Measurements from ENCODE around the gene SNX33.
A peak's percentile ranks its signal among the peaks of the same experiment; 100 is the strongest.

Gene SNX33

GRCh38 chr15:75639709-75640482 is 7.8 kb upstream of the SNX33 start, which contains the start of gene IMP3:
IMP3 (minus strand) TSS chr15:75640224; CDS start chr15:75640168, 56 bp downstream.
- DNase-seq (ENCODE audit: low read depth), result peak; percentile 88
- peak within 1 kb of the TSS; percentile 94 for H3K4me3 ChIP-seq (ENCODE audit: low read depth, low read length)

GRCh38 chr15:75640483-75641178 is 7.1 kb upstream of the SNX33 start:
- peak overlapping the region; percentile 94 for H3K4me3 ChIP-seq (ENCODE audit: low read depth, low read length)
- no peak for DNase-seq (ENCODE audit: low read depth)

DNA sequence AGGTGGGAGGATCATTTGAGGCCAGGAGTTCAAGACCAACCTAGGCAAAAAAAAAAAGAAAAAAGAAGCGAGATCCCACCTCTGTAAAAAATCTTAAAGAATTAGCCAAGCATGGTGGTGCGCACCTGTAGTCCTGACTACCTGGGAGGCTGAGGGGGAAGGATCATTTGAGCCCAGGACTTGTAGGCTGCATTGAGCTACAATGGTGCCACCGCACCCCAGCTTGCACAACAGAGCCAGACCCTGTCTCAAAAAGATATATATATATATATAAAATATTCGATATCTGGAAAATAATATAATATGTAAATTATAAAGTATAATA is 6.6 kb upstream of the SNX33 start:
- H3K4me3 ChIP-seq (ENCODE audit: low read depth, low read length), result no peak overlapping the region

DNA sequence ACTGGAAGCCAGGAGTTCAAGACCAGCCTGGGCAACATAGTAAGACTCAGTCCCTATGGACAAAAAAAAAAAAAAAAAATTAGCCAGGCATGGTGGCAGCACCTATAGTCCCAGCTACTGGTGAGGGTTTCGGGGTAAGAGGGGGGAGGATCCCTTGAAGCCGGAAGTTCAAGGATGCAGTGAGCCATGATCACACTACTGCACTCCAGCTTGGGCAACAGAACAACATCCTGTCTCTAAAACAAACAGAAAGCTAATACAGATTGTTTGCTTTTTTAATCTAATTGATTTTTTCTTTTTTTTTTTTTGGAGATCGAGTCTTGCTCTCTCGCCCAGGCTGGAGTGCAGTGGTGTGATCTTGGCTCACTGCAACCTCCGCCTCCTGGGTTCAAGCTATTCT is 6.1 kb upstream of the SNX33 start:
- H3K4me3 ChIP-seq (ENCODE audit: low read depth, low read length), result no peak overlapping the region
- no peak for DNase-seq (ENCODE audit: low read depth)

More for the DNA sequence above, 6.6 kb upstream of the SNX33 start:
- DNase-seq (ENCODE audit: low read depth), result no peak

DNA sequence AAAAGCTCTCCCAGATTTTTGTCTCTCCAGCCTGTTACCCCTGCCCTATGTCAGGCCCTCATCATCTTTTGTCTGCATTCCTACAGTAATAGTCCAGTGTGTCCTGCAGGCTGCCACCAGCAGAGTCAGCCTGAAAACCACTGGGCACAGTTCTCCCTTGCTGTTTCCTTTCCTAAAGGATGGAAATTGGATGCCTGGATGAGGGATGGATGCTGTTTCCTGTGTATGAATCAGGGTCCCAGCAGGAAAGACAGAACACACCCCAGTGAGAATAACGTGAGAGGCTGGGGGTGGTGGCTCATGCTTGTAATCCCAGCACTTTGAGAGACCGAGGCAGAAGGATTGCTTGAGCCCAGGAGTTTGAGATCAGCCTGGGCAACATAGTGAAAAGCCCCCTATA is 3.3 kb upstream of the SNX33 start:
- H3K4me3 ChIP-seq (ENCODE audit: low read depth, low read length), result no peak overlapping the region
- no peak for DNase-seq (ENCODE audit: low read depth)

DNA sequence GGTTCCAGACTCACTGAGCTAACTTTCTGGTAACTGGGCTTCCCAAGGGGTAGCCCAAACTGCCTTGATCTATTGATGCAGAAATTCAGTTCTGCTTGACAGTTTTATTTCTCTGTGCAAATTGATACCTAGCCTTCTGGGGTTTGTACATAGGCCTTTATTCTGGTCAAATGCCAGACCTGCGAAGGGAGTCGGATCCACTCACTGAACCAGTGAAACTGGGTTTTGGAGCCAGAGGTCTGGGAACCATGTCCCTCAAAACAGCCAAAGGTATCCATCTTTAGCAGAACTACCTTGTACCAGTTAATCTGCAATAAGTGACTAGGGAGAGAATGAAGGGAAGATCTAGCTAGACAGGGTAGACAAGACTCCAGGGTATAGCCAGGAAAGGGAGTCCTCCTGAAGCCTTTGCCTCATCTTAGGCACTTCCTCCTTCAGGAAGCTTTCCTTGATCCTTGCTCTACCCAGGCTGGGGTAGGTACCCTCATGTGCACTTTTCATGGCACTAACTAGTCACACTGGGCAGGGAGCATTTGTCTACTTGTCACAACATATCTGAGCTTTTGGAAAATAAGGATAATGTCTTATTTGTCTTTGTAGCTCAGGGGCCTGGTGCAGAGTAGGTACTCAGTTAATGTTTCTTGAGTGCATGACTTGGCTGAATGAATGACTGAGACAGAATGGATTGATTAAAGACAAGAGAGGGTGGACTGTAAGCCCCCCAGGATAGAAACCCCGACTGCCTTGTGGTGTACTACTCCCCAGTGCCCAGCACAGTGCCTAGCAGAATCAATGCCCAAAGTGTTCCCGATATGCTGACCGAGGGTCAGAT is 1.4 kb upstream of the SNX33 start:
- DNase-seq (ENCODE audit: low read depth), result no peak

GRCh38 chr15:75646944-75647364 is 758 bp upstream of the SNX33 start:
- no peak for DNase-seq (ENCODE audit: low read depth)
- peak overlapping the region; percentile 78 for H3K4me3 ChIP-seq (ENCODE audit: low read depth, low read length)

More for the DNA sequence above, 1.4 kb upstream of the SNX33 start:
- H3K4me3 ChIP-seq (ENCODE audit: low read depth, low read length), result peak overlapping the region; percentile 78

DNA sequence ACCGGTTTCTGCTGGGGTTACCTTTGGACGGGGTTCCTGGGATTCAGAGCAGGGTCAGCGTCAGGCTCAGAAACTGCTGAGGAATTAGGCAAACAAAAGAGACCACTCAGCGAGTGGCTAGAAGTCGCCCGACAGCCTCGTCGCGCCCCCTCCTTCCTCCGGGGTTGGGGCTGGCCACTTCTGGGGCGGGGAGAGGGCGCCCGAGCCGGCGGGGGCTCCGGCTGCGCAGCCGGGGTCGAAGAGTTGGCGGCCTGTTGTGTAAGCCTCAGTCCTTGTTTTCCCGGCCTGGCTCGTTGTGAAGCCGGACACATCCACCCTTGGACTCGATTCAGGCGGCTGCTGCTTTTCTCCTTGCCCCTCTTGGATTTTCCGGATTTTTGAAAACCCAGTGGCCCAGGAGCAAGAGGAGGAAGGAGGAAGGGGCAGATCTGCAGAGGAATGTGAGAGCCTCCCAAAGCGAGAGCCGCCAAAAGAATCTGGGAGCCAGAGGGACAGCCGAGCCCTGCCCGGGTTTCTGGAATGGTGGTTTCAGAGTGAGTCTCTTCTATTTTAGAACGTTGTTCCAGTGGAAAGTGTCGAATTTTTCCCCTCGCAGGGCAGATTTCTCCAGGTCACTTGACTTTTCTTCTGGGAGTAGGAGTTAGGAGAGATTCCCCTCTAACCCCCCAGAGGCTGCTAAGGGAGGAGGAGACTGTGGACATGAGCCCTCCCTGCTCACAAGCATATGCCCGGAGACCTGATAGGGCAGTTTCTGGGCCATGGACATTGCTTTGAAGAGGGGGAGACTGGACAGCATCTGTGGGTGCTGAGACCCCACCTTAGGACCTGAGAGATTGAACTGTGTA is 666 bp downstream of the SNX33 start:
- peak overlapping the region; percentile 78 for H3K4me3 ChIP-seq (ENCODE audit: low read depth, low read length)
- no peak for DNase-seq (ENCODE audit: low read depth)

- peak overlapping the region; percentile 78 for H3K4me3 ChIP-seq (ENCODE audit: low read depth, low read length)
- no peak for DNase-seq (ENCODE audit: low read depth)
Observed at GRCh38 chr15:75649045-75649761, 1.5 kb downstream of the SNX33 start.

GRCh38 chr15:75649848-75650247 is 2.1 kb downstream of the SNX33 start:
- DNase-seq (ENCODE audit: low read depth), result no peak
- H3K4me3 ChIP-seq (ENCODE audit: low read depth, low read length), result peak overlapping the region; percentile 33

- no peak for DNase-seq (ENCODE audit: low read depth)
- H3K4me3 ChIP-seq (ENCODE audit: low read depth, low read length), result peak overlapping the region; percentile 33
Observed at GRCh38 chr15:75650908-75651809, 3.4 kb downstream of the SNX33 start.

GRCh38 chr15:75651810-75652543 is 4.3 kb downstream of the SNX33 start:
- H3K4me3 ChIP-seq (ENCODE audit: low read depth, low read length), result peak overlapping the region; percentile 33
- DNase-seq (ENCODE audit: low read depth), result no peak

- no peak overlapping the region for H3K4me3 ChIP-seq (ENCODE audit: low read depth, low read length)
- DNase-seq (ENCODE audit: low read depth), result no peak
Observed at GRCh38 chr15:75653347-75653913, 5.7 kb downstream of the SNX33 start.

- no peak overlapping the region for H3K4me3 ChIP-seq (ENCODE audit: low read depth, low read length)
- no peak for DNase-seq (ENCODE audit: low read depth)
Observed at GRCh38 chr15:75654201-75654907, 6.6 kb downstream of the SNX33 start.

GRCh38 chr15:75655931-75656330 is 8.2 kb downstream of the SNX33 start:
- no peak overlapping the region for H3K4me3 ChIP-seq (ENCODE audit: low read depth, low read length)
- no peak for DNase-seq (ENCODE audit: low read depth)

DNA sequence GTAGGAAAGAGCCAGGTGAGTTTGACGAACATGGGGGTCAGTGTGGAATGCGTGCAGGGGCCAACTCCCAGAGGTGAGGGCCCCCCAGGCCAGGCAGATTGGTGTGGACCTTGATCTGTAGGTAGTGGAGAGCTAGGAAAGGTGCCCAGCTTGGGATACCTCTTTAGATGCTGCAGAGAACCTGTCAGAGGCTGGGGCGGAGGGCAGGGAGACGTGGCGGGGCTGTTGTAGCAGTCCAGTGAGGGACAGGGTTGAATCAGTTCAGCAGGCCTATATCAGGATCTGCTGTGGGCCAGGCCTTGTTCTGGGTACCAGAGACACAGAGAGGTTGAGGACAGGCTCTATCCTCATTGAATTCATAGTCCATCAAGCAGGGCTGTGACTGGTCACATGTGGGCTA is 8.6 kb downstream of the SNX33 start:
- H3K4me3 ChIP-seq (ENCODE audit: low read depth, low read length), result no peak overlapping the region
- DNase-seq (ENCODE audit: low read depth), result no peak
